Ovary (tissue), 3 donors: ENCODE results near the gene RHBDL1.

Experiments used
- CTCF ChIP-seq, 3 donors: fragments of 450-650 bp in 2 of 3; fragments of 200-600 bp in 1 of 3; IDR thresholded peaks; one replicate each; pipeline versions ENCODE4 v1.5.1 to v1.8.0; 2016 to 2022; ENCODE audit warnings: antibody characterized with exemption in 3 of 3, mild to moderate bottlenecking in 1 of 3
- EP300 ChIP-seq: sonication (generic); formaldehyde crosslinking; IDR thresholded peaks from one replicate; pipeline ENCODE4 v1.6.1; 2017; ENCODE audit warnings: antibody characterized with exemption
- POLR2A ChIP-seq: fragments of 450-650 bp; IDR thresholded peaks from one replicate; pipeline ENCODE4 v1.6.1; 2017; ENCODE audit warnings: antibody characterized with exemption, mild to moderate bottlenecking, moderate library complexity
- donor health status: DM: no; HTN: no; CAD: no.

- TF ChIP-seq POLR2A (no peak), CTCF (IDR thresholded peaks at IDR 0.05) (no peak), EP300 (no peak)
Observed at GRCh38 chr16:726438-727290, 51.2 kb downstream of the RHBDL1 start, which contains the start of the genes CCDC78 and HAGHL.
